ENCODE measurements around the gene ARHGAP45. TPM values are rescaled to one million over a fixed set of nuclear protein-coding genes. Genes with fewer than 3 reads are reported as not detected.

The ARHGAP45 gene
- total RNA-seq, 2 donors from 2014 or later: 37.9 to 42.6 TPM

- DNase-seq (ENCODE audit: low spot score) (no peak), ATAC-seq (ENCODE audit: insufficient number of reproducible peaks, low FRiP score, low read depth) (no peak)
- H3K27ac ChIP-seq: no peak overlapping the region
- H3K4me3 ChIP-seq: no peak overlapping the region
- H3K4me1 ChIP-seq (ENCODE audit: control insufficient read depth in 1 of 2, low read depth in 2 of 2): no peaks in the 10 kb centered on the region
- H3K27me3 ChIP-seq (replicated peaks; ENCODE audit: insufficient read depth): no peaks in the 10 kb centered on the region
- H3K9me3 ChIP-seq: no peaks in the 10 kb centered on the region
- H3K36me3 ChIP-seq: no peaks in the 10 kb centered on the region
- no peak for TF ChIP-seq CTCF (IDR thresholded peaks at IDR 0.05)
Measured at GRCh38 chr19:1049800-1050199, 17.2 kb upstream of the ARHGAP45 start.

- TF ChIP-seq CTCF (IDR thresholded peaks at IDR 0.05): no peak
- Histone ChIP-seq H3K4me3 (no peak overlapping the region), H3K27me3 (replicated peaks; ENCODE audit: insufficient read depth) (no peaks in the 10 kb centered on the region), H3K27ac (no peak overlapping the region), H3K9me3 (peaks cover 4% of the 10 kb centered on the region), H3K4me1 (ENCODE audit: control insufficient read depth in 1 of 2, low read depth in 2 of 2) (no peaks in the 10 kb centered on the region), H3K36me3 (no peaks in the 10 kb centered on the region)
- DNase-seq (ENCODE audit: low spot score): no peak
- ATAC-seq (ENCODE audit: insufficient number of reproducible peaks, low FRiP score, low read depth): no peak
Measured at GRCh38 chr19:1050989-1051788, 15.8 kb upstream of the ARHGAP45 start.

GRCh38 chr19:1051791-1052190 lies 15.2 kb upstream of the ARHGAP45 start:
- Histone ChIP-seq H3K9me3 (peaks cover 10% of the 10 kb centered on the region), H3K27me3 (replicated peaks; ENCODE audit: insufficient read depth) (no peaks in the 10 kb centered on the region), H3K4me1 (ENCODE audit: control insufficient read depth in 1 of 2, low read depth in 2 of 2) (no peaks in the 10 kb centered on the region), H3K27ac (no peak overlapping the region), H3K4me3 (no peak overlapping the region), H3K36me3 (no peaks in the 10 kb centered on the region)
- DNase-seq (ENCODE audit: low spot score) (no peak), ATAC-seq (ENCODE audit: insufficient number of reproducible peaks, low FRiP score, low read depth) (no peak)
- no peak for TF ChIP-seq CTCF (IDR thresholded peaks at IDR 0.05)

GRCh38 chr19:1052349-1052975 lies 14.5 kb upstream of the ARHGAP45 start:
- no peaks in the 10 kb centered on the region for H3K27me3 ChIP-seq (replicated peaks; ENCODE audit: insufficient read depth)
- no peaks in the 10 kb centered on the region for H3K4me1 ChIP-seq (ENCODE audit: control insufficient read depth in 1 of 2, low read depth in 2 of 2)
- H3K4me3 ChIP-seq: no peak overlapping the region
- peaks cover 17% of the 10 kb centered on the region for H3K9me3 ChIP-seq
- no peaks in the 10 kb centered on the region for H3K36me3 ChIP-seq
- DNase-seq (ENCODE audit: low spot score): no peak
- no peak for ATAC-seq (ENCODE audit: insufficient number of reproducible peaks, low FRiP score, low read depth)
- no peak overlapping the region for H3K27ac ChIP-seq
- TF ChIP-seq CTCF (IDR thresholded peaks at IDR 0.05): no peak

GRCh38 chr19:1053176-1054101 lies 13.5 kb upstream of the ARHGAP45 start:
- no peak for DNase-seq (ENCODE audit: low spot score)
- H3K27ac ChIP-seq: no peak overlapping the region
- no peak overlapping the region for H3K4me3 ChIP-seq
- H3K9me3 ChIP-seq: peaks cover 24% of the 10 kb centered on the region
- no peak for TF ChIP-seq CTCF (IDR thresholded peaks at IDR 0.05)
- no peak for ATAC-seq (ENCODE audit: insufficient number of reproducible peaks, low FRiP score, low read depth)
- H3K4me1 ChIP-seq (ENCODE audit: control insufficient read depth in 1 of 2, low read depth in 2 of 2): no peaks in the 10 kb centered on the region
- H3K27me3 ChIP-seq (replicated peaks; ENCODE audit: insufficient read depth): no peaks in the 10 kb centered on the region
- no peaks in the 10 kb centered on the region for H3K36me3 ChIP-seq

All from thoracic aorta (tissue), 2 donors.